MM.1S (cell line): ENCODE measurements around the gene SNX30.

Experiments used
- EZH2 ChIP-seq: fragments of 300-600 bp; sonication (generic); optimal IDR thresholded peaks from 2 replicates; pipeline ENCODE3; 2017; ENCODE audit warnings: low read depth, mild to moderate bottlenecking, antibody characterized with exemption, low read length, mixed read lengths
- TF ChIP-seq, protein P1 (sequence below): fragments of 300-600 bp; sonication (generic); IDR thresholded peaks from 2 replicates; pipeline ENCODE4 v1.5.1; 2016; ENCODE audit warnings: antibody characterized with exemption, low read length, mixed read lengths

GRCh38 chr9:112914524-112914923 is 164.0 kb downstream of the SNX30 start:
- TF ChIP-seq, protein P1, sequence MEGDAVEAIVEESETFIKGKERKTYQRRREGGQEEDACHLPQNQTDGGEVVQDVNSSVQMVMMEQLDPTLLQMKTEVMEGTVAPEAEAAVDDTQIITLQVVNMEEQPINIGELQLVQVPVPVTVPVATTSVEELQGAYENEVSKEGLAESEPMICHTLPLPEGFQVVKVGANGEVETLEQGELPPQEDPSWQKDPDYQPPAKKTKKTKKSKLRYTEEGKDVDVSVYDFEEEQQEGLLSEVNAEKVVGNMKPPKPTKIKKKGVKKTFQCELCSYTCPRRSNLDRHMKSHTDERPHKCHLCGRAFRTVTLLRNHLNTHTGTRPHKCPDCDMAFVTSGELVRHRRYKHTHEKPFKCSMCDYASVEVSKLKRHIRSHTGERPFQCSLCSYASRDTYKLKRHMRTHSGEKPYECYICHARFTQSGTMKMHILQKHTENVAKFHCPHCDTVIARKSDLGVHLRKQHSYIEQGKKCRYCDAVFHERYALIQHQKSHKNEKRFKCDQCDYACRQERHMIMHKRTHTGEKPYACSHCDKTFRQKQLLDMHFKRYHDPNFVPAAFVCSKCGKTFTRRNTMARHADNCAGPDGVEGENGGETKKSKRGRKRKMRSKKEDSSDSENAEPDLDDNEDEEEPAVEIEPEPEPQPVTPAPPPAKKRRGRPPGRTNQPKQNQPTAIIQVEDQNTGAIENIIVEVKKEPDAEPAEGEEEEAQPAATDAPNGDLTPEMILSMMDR = no peak
- TF ChIP-seq EZH2 = no peak
